ENCODE results near the gene ABAT. TPM values are rescaled to one million over a fixed set of nuclear protein-coding genes. Genes with fewer than 3 reads are reported as not detected.

ABAT gene
- total and polyA plus RNA-seq, 2 of the 8 experiments (the other 6 are each of a cell fraction or from before 2014, with no cell fraction given), result 6.4 to 8.4 TPM

DNA sequence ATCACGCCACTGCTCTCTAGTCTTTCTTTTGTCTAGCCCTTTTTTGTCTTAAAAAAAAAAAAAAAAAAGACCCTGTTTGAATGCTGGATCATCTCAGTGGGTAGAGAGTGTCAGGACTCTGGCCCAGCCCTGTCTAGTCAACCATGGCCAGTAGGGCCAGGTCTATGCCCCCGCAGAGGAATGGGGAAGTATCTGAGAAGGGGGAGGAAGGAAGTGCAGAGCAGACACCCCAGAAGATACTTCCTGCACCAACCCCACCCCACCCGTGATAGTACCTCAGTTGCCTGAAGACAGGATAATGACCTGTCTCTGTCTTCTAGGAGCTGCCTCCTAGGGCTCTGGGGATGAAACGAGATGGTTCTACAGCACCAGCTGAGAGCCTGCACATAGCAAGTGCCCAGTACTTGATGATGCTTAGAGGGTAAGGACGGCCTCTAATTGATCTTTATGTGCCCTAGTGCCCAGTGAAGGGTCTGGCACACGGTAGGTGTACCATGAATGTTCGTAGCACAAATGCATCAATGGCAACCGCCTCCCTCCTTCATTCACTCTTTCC is 55.4 kb downstream of the ABAT start:
- Histone ChIP-seq H3K27ac (ENCODE audit: low read depth, low read length) (no peak overlapping the region), H3K4me1 (replicated peaks in 1 of 4; ENCODE audit: control insufficient read depth in 3 of 4, insufficient read depth in 4 of 4, low read length in 3 of 4) (no peaks in the 10 kb centered on the region), H2BK12ac (ENCODE audit: low read depth, low read length) (no peak overlapping the region), H3K4ac (replicated peaks; ENCODE audit: insufficient read length, low read depth, low read length) (no peak overlapping the region), H3K27me3 (replicated peaks in 1 of 4; ENCODE audit: control insufficient read depth in 3 of 4, extremely low read depth in 1 of 4, insufficient read depth in 3 of 4, low read length in 3 of 4) (no peaks in the 10 kb centered on the region), H3K36me3 (ENCODE audit: control insufficient read depth in 2 of 4, insufficient read depth in 4 of 4, low read length in 3 of 4) (no peaks in the 10 kb centered on the region), H3K4me3 (ENCODE audit: extremely low read depth in 1 of 4, insufficient read depth in 2 of 4, low read depth in 3 of 4, low read length in 4 of 4) (no peak overlapping the region), H2AFZ (ENCODE audit: low read length) (no peak overlapping the region), H3K23ac (ENCODE audit: insufficient read length) (no peak overlapping the region), H4K91ac (replicated peaks; ENCODE audit: insufficient read length, low read length) (no peak overlapping the region), H3K56ac (replicated peaks; ENCODE audit: insufficient read length, low read depth, low read length) (no peak overlapping the region), H3K18ac (ENCODE audit: extremely low read depth, low read length) (no peak overlapping the region), H4K5ac (ENCODE audit: insufficient read length, low read depth, low read length) (no peak overlapping the region), H3K79me1 (ENCODE audit: low read depth, low read length) (no peaks in the 10 kb centered on the region), H3K14ac (ENCODE audit: insufficient read length) (no peak overlapping the region), H3K79me2 (ENCODE audit: control insufficient read depth in 1 of 2, insufficient read depth in 2 of 2, low read length in 2 of 2) (no peaks in the 10 kb centered on the region), H2AK5ac (ENCODE audit: low read depth, low read length) (no peak overlapping the region), H2BK15ac (ENCODE audit: low read length) (no peak overlapping the region), H2BK5ac (ENCODE audit: low read depth, low read length) (no peak overlapping the region), H4K8ac (ENCODE audit: extremely low read depth, insufficient read depth, low read length) (no peak overlapping the region), H4K20me1 (replicated peaks in 1 of 2; ENCODE audit: control insufficient read depth in 1 of 2, insufficient read depth in 2 of 2, low read length in 2 of 2) (no peaks in the 10 kb centered on the region), H2BK20ac (ENCODE audit: low read length) (no peak overlapping the region), H2BK120ac (replicated peaks; ENCODE audit: low read depth, low read length) (no peak overlapping the region), H3K9ac (replicated peaks in 1 of 4; ENCODE audit: extremely low read depth in 1 of 4, low read depth in 3 of 4, low read length in 3 of 4) (no peak overlapping the region), H3K9me3 (ENCODE audit: insufficient read depth in 2 of 2, low read depth in 1 of 2, low read length in 1 of 2) (peaks cover 8 to 11% of the 10 kb centered on the region in 2 experiments; a peak in 3 of 4 replicates), H3K23me2 (ENCODE audit: low read depth, low read length) (no peaks in the 10 kb centered on the region), H3K4me2 (ENCODE audit: insufficient read depth in 1 of 2, low read depth in 2 of 2, low read length in 2 of 2) (no peak overlapping the region)
- POLR2A ChIA-PET (ENCODE audit: partially characterized antibody), result interaction anchor here (0.6 kb wide), 1 partner anchor 12 kb away, joined by 3 read pairs; no protein-coding TSS in a partner anchor
- CTCF ChIA-PET (ENCODE audit: partially characterized antibody), result no interaction called here
- DNase-seq (ENCODE audit: low read depth in 1 of 2, low spot score in 2 of 2) (no peak), FAIRE-seq (no peak)
- whole genome bisulfite sequencing, 2 experiments (ENCODE audit: extremely low coverage in 1 of 2, insufficient coverage in 1 of 2, insufficient read length in 1 of 2, insufficient replicate concordance in 2 of 2, low coverage in 1 of 2, low lambda C conversion rate in 2 of 2, missing lambda C conversion rate in 1 of 2), result 91% methylated on average over 8 of the region's 8 CpGs; no CpG with 5 or more reads in 1 of the 2 experiments
- TF ChIP-seq EP300 (IDR thresholded peaks at IDR 0.05; ENCODE audit: borderline replicate concordance in 1 of 2, low read depth in 2 of 2, low read length in 2 of 2) (no peak), CTCF (IDR thresholded peaks at IDR 0.05; ENCODE audit: control extremely low read depth in 1 of 3, insufficient read depth in 1 of 3, low read depth in 1 of 3, low read length in 3 of 3) (no peak), POU5F1 (IDR thresholded peaks at IDR 0.05; ENCODE audit: low read depth, low read length) (no peak), SP4 (IDR thresholded peaks at IDR 0.05; ENCODE audit: low read length) (no peak), CBX8 (IDR thresholded peaks at IDR 0.05; ENCODE audit: borderline replicate concordance, low read depth, low read length) (no peak), USF2 (IDR thresholded peaks at IDR 0.05; ENCODE audit: low read length) (no peak), KDM1A (IDR thresholded peaks at IDR 0.05; ENCODE audit: borderline replicate concordance, low read length) (no peak), GABPA (IDR thresholded peaks at IDR 0.05; ENCODE audit: borderline replicate concordance, insufficient read depth, low read length) (no peak), HDAC6 (IDR thresholded peaks at IDR 0.05; ENCODE audit: low read depth, low read length) (no peak), BCL11A (IDR thresholded peaks at IDR 0.05; ENCODE audit: low read depth in 2 of 2, low read length in 2 of 2) (no peak)
